OCI-LY1 (cell line): ENCODE data around the gene CDK2.
"Not testable (repeated sequence)": the region's sequence is repeated elsewhere in the genome, so short reads cannot be mapped to it uniquely, and the experiment has no call there.

Experiments used
- H2AFZ ChIP-seq: fragments of 200-600 bp; sonication (generic), shearing (Covaris generic); 2 replicates; pipeline ENCODE4 v1.6.0; 2014; ENCODE audit warnings: antibody characterized with exemption, mild to moderate bottlenecking, low read length
- H3F3A ChIP-seq: fragments of 200-600 bp; sonication (generic), shearing (Covaris generic); 2 replicates; pipeline ENCODE4 v1.6.0; 2014; ENCODE audit warnings: mild to moderate bottlenecking, antibody characterized with exemption, low read length, moderate library complexity; ENCODE audit not compliant: insufficient read depth
- H3K27ac ChIP-seq: fragments of 200-600 bp; sonication (generic); 2 replicates; pipeline ENCODE4 v1.5.1; 2014; ENCODE audit warnings: low read length, mixed run types, mild to moderate bottlenecking, low read depth; ENCODE audit not compliant: poor library complexity, severe bottlenecking
- H3K27me3 ChIP-seq: fragments of 200-600 bp; sonication (generic); 2 replicates; pipeline ENCODE4 v1.6.0; 2014; ENCODE audit warnings: antibody characterized with exemption, mild to moderate bottlenecking, low read length, moderate library complexity; ENCODE audit not compliant: insufficient read depth
- H3K36me3 ChIP-seq: fragments of 200-600 bp; sonication (generic); 2 replicates; pipeline ENCODE4 v1.6.1; 2014; ENCODE audit warnings: mild to moderate bottlenecking, antibody characterized with exemption, low read length, moderate library complexity, mixed read lengths; ENCODE audit not compliant: insufficient read depth
- H3K4me1 ChIP-seq: fragments of 200-600 bp; sonication (generic); 2 replicates; pipeline ENCODE4 v1.5.1; 2014; ENCODE audit warnings: mild to moderate bottlenecking, low read length, moderate library complexity; ENCODE audit not compliant: insufficient read depth, severe bottlenecking
- H3K4me2 ChIP-seq: fragments of 200-600 bp; sonication (generic), shearing (Covaris generic); 2 replicates; pipeline ENCODE4 v1.6.1; 2014; ENCODE audit warnings: low read length
- H3K4me3 ChIP-seq: fragments of 200-600 bp; sonication (generic); 2 replicates; pipeline ENCODE4 v1.5.1; 2014; ENCODE audit warnings: low read length, low read depth, mild to moderate bottlenecking, mixed read lengths; ENCODE audit not compliant: poor library complexity, severe bottlenecking
- H3K79me2 ChIP-seq: fragments of 200-600 bp; shearing (Covaris generic); 2 replicates; pipeline ENCODE4 v1.6.1; 2016; ENCODE audit warnings: mixed run types, low read length, mixed read lengths; ENCODE audit not compliant: insufficient read depth
- H3K9ac ChIP-seq: fragments of 200-600 bp; sonication (generic), shearing (Covaris generic); 2 replicates; pipeline ENCODE4 v1.6.1; 2014; ENCODE audit warnings: mild to moderate bottlenecking, low read length, mixed read lengths
- H3K9me2 ChIP-seq: fragments of 200-600 bp; sonication (generic), shearing (Covaris generic); 2 replicates; pipeline ENCODE4 v1.6.1; 2014; ENCODE audit warnings: low read depth, mild to moderate bottlenecking, low read length, mixed read lengths
- H3K9me3 ChIP-seq: fragments of 200-600 bp; shearing (Covaris generic); 2 replicates; pipeline ENCODE4 v1.6.1; 2014; ENCODE audit warnings: low read length, mixed read lengths
- H4K20me1 ChIP-seq: fragments of 200-600 bp; sonication (generic), shearing (Covaris generic); 2 replicates; pipeline ENCODE4 v1.6.0; 2016; ENCODE audit warnings: mild to moderate bottlenecking, low read length; ENCODE audit not compliant: insufficient read depth
- CTCF ChIP-seq: fragments of 200-600 bp; sonication (generic), shearing (Covaris generic); IDR thresholded peaks from 2 replicates; pipeline ENCODE4 v1.5.1; 2017; ENCODE audit warnings: mild to moderate bottlenecking, antibody characterized with exemption, low read length, moderate library complexity, mixed read lengths
- EZH2 ChIP-seq: fragments of 200-600 bp; sonication (generic), shearing (Covaris generic); IDR thresholded peaks from 2 replicates; pipeline ENCODE4 v1.8.0; 2017; ENCODE audit warnings: borderline replicate concordance, mixed run types, mild to moderate bottlenecking, antibody characterized with exemption, low read length, moderate library complexity, mixed read lengths

The CDK2 gene

GRCh38 chr12:55996715-55997534 is 30.3 kb downstream of the CDK2 start, which contains the start of gene SUOX:
Gene SUOX, plus strand, starts transcription at chr12:55997276. Its CDS starts 4,946 bp downstream, at chr12:56002222.
- TF ChIP-seq CTCF (no peak), EZH2 (no peak)
- no peak within 1 kb of the TSS for H2AFZ ChIP-seq
- H3K4me3 ChIP-seq, result no peak within 1 kb of the TSS
- H3K79me2 ChIP-seq, result no peaks in the 10 kb centered on the region
- 0 out of 2 replicates have a peak, but pooled peaks cover 4% of the 10 kb centered on the region for H3F3A ChIP-seq
- H3K4me1 ChIP-seq, result peaks cover 8% of the 10 kb centered on the region
- no peaks in the 10 kb centered on the region for H4K20me1 ChIP-seq
- peak within 1 kb of the TSS; percentile 16; the same call in 1 of the 2 replicates for H3K4me2 ChIP-seq
- no peak within 1 kb of the TSS for H3K9ac ChIP-seq
- H3K27me3 ChIP-seq, result no peaks in the 10 kb centered on the region
- no peak within 1 kb of the TSS for H3K27ac ChIP-seq
- H3K9me3 ChIP-seq, result no peaks in the 10 kb centered on the region
- H3K9me2 ChIP-seq, result no peaks in the 10 kb centered on the region
- peaks cover 32% of the 10 kb centered on the region for H3K36me3 ChIP-seq

DNA sequence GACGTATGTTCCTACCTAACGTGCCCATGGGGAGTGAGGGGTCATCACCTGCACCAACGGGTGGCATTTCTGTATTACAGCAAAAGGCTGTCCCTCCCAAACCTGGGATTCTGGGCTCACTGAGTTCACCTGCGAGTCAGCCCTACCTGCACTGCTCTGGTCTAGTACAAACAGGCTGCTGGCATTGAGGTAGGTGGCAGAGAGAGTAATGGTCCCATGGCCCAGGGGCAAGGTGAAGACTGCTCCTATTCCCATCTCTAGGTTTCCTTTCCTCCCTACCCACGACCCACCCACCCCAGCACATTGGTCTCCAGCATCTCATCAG is 30.9 kb downstream of the CDK2 start:
- H3K27ac ChIP-seq, result no peak overlapping the region
- no peak overlapping the region for H3K4me2 ChIP-seq
- H2AFZ ChIP-seq, result no peak overlapping the region
- H3K27me3 ChIP-seq, result no peaks in the 10 kb centered on the region
- TF ChIP-seq EZH2 (no peak), CTCF (no peak)
- peaks cover 8% of the 10 kb centered on the region for H3K4me1 ChIP-seq
- H3K36me3 ChIP-seq, result peaks cover 27% of the 10 kb centered on the region
- H4K20me1 ChIP-seq, result no peaks in the 10 kb centered on the region
- no peak overlapping the region for H3K9ac ChIP-seq
- H3K4me3 ChIP-seq, result no peak overlapping the region
- H3K9me2 ChIP-seq, result no peaks in the 10 kb centered on the region
- H3K79me2 ChIP-seq, result no peaks in the 10 kb centered on the region
- no peaks in the 10 kb centered on the region for H3K9me3 ChIP-seq
- 0 out of 2 replicates have a peak, but pooled peaks cover 4% of the 10 kb centered on the region for H3F3A ChIP-seq

DNA sequence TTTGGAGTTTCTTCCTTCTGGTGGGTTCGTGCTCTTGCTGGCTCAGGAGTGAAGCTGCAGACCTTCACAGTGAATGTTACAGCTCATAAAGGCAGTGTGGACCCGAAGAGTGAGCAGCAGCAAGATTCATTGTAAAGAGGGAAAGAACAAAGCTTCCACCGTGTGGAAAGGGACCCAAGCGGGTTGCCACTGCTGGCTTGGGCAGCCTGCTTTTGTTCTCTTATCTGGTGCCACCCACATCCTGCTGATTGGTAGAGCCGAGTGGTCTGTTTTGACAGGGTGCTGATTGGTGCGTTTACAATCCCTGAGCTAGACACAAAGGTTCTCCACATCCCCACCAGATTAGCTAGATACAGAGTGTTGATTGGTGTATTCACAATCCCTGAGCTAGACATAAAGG is 32.9 kb downstream of the CDK2 start:
- not testable (repeated sequence) for H3K36me3 ChIP-seq, H3K9me3 ChIP-seq, H3K27ac ChIP-seq, H3K9ac ChIP-seq, H3K4me3 ChIP-seq, H4K20me1 ChIP-seq, H3F3A ChIP-seq, H3K4me2 ChIP-seq, H3K9me2 ChIP-seq, H3K27me3 ChIP-seq, H3K4me1 ChIP-seq, H2AFZ ChIP-seq, H3K79me2 ChIP-seq

DNA sequence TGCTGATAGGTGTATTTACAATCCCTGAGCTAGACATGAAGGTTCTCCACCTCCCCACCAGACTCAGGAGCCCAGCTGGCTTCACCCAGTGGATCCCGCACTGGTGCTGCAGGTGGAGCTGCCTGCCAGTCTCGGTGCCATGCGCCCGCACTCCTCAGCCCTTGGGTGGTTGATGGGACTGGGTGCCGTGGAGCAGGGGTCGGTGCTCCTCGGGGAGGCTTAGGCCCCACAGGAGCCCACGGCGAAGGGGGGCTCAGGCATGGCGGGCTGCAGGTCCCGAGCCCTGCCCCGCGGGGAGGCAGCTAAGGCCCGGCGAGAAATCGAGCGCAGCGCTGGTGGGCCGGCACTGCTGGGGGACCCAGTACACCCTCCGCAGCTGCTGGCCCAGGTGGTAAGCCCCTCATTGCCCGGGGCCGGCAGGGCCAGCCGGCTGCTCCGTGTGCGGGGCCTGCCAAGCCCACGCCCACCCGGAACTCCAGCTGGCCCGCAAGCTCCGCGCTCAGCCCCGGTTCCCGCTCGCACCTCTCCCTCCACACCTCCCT is 33.4 kb downstream of the CDK2 start:
- H3K9ac ChIP-seq, H3K4me3 ChIP-seq, H3K79me2 ChIP-seq: not testable (repeated sequence)

More for the DNA sequence above, 33.4 kb downstream of the CDK2 start:
- H4K20me1 ChIP-seq, H3K27ac ChIP-seq, H3K9me3 ChIP-seq, H3K4me2 ChIP-seq, H3K36me3 ChIP-seq, H3K9me2 ChIP-seq, H2AFZ ChIP-seq, H3F3A ChIP-seq, H3K27me3 ChIP-seq, H3K4me1 ChIP-seq: not testable (repeated sequence)
